Cardiac muscle cell (in vitro differentiated cells and primary cell): Measurements from ENCODE around the gene AMH. TPM values are rescaled to one million over a fixed set of nuclear protein-coding genes. Genes with fewer than 3 reads are reported as not detected.

Source experiments
- DNase-seq, 2 donors: peaks; one replicate each; pipeline versions ENCODE4 v3.0.0 to v3.0.0-alpha.2; 2010 to 2017; ENCODE audit warnings: low read depth in 1 of 2, low spot score in 1 of 2
- H3K27ac ChIP-seq: fragments of 200-600 bp; sonication (generic); 2 replicates; pipeline ENCODE4 v1.5.1; 2016
- H3K27me3 ChIP-seq: fragments of 200-600 bp; sonication (generic); 2 replicates; pipeline ENCODE4 v1.6.0; 2016; ENCODE audit warnings: control low read depth
- H3K36me3 ChIP-seq: fragments of 200-600 bp; sonication (generic); 2 replicates; pipeline ENCODE4 v1.5.1; 2016; ENCODE audit warnings: control low read depth
- H3K4me1 ChIP-seq: fragments of 200-600 bp; sonication (generic); 2 replicates; pipeline ENCODE4 v1.8.1; 2017; ENCODE audit warnings: low read depth, mild to moderate bottlenecking, mixed run types
- H3K4me3 ChIP-seq: fragments of 200-600 bp; sonication (generic); 2 replicates; pipeline ENCODE4 v1.5.1; 2016; ENCODE audit warnings: mild to moderate bottlenecking
- H3K9me3 ChIP-seq: fragments of 200-600 bp; sonication (generic); 2 replicates; pipeline ENCODE4 v1.5.1; 2017; ENCODE audit warnings: low read depth, mild to moderate bottlenecking, control low read depth
- polyA plus RNA-seq: library from polyadenylated mRNA; unstranded; fragments of >200 nt; fragmentation: Nextera tagmentation; extraction: Ambion mirVana; gene quantifications from 2 replicates; pipeline ENCODE4 v1.2.1, GENCODE V29; 2016
- total RNA-seq: library from RNA; depleted of rRNA; stranded (reverse); fragments of >200 nt; gene quantifications from 2 replicates; pipeline ENCODE4 v1.2.3, GENCODE V29; 2016
- TF ChIP-seq, protein P1 (sequence below): IDR thresholded peaks from 2 replicates; pipeline ENCODE4 v1.5.1; 2012; ENCODE audit warnings: low read depth, mild to moderate bottlenecking, low read length

The AMH gene
- total and polyA plus RNA-seq, 2 experiments from 2014 or later = 24.1 to 71.4 TPM

DNA sequence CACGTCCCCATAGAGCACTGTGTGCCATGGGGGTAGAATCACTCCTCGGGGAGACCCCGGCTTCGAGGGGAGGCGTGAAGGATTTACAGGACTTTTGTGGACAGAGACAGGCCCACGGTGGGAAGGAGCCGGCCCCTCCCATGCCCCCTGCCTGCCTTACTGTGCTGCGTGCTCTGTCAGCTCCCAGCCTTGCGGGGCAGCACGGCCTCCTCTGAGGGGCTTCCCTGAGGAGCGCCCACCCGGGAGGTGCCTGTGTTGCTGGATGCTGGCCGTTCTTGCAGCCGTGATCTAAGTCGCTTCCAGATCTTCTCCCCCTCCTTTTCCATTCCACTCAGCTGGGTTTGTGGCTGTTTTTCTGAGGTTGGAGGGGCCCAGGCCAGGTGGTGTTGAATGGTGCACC is 42.1 kb upstream of the AMH start:
- H3K9me3 ChIP-seq = no peaks in the 10 kb centered on the region
- no peak overlapping the region for H3K4me3 ChIP-seq
- no peaks in the 10 kb centered on the region for H3K27me3 ChIP-seq
- H3K36me3 ChIP-seq = peaks cover 13% of the 10 kb centered on the region
- no peak overlapping the region for H3K27ac ChIP-seq
- DNase-seq = no peak
- no peaks in the 10 kb centered on the region for H3K4me1 ChIP-seq
- TF ChIP-seq, protein P1, sequence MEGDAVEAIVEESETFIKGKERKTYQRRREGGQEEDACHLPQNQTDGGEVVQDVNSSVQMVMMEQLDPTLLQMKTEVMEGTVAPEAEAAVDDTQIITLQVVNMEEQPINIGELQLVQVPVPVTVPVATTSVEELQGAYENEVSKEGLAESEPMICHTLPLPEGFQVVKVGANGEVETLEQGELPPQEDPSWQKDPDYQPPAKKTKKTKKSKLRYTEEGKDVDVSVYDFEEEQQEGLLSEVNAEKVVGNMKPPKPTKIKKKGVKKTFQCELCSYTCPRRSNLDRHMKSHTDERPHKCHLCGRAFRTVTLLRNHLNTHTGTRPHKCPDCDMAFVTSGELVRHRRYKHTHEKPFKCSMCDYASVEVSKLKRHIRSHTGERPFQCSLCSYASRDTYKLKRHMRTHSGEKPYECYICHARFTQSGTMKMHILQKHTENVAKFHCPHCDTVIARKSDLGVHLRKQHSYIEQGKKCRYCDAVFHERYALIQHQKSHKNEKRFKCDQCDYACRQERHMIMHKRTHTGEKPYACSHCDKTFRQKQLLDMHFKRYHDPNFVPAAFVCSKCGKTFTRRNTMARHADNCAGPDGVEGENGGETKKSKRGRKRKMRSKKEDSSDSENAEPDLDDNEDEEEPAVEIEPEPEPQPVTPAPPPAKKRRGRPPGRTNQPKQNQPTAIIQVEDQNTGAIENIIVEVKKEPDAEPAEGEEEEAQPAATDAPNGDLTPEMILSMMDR = no peak

DNA sequence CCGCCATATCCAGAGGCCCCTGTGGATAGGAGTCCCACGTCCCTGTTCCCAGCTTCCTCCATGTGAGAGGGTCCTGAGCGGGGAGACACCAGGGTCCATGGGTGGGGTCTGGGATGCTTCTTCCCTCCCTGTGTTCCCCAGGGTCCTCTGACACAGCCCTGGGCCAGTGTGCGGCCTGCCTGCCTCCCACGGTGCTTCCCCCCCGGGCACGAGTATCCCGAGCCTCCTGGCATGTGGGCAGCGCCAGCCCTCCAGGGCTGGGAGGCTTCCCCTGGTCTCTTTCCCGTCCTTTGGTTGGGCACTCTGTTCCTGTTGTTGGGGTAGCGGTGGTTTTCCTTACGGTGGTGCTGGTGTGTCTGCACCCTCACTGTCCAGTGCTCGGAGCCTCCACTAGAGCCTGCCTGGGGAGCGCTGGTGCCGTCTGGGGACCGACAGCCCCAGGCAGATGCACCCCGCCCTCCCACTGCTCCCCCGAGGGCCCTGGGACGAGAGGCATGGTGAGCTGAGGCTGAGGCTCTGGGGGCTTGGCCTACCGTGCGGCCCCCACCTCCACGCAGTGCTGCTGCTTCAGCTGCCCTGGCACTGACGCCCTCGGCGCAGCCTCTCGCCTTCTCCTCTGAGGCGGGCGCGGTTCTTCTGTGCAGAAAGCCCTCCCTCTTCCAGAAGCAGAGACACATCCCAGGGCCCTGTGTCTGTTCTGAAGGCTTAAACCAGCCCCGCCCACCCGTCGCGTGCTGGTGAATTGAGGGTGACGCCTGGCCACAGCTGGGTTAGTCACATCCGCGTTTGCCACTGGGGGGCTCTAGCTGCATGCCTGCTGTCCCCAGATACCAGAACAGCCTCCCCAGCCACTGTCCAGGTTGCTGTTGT is 40.9 kb upstream of the AMH start:
- H3K4me1 ChIP-seq = no peaks in the 10 kb centered on the region
- no peaks in the 10 kb centered on the region for H3K9me3 ChIP-seq
- H3K27ac ChIP-seq = peak overlapping the region; percentile 43
- H3K36me3 ChIP-seq = peaks cover 13% of the 10 kb centered on the region
- no peak overlapping the region for H3K4me3 ChIP-seq
- no peaks in the 10 kb centered on the region for H3K27me3 ChIP-seq
- TF ChIP-seq, protein P1 = peak; percentile 22
- peak; percentile 12 to 57 for DNase-seq

DNA sequence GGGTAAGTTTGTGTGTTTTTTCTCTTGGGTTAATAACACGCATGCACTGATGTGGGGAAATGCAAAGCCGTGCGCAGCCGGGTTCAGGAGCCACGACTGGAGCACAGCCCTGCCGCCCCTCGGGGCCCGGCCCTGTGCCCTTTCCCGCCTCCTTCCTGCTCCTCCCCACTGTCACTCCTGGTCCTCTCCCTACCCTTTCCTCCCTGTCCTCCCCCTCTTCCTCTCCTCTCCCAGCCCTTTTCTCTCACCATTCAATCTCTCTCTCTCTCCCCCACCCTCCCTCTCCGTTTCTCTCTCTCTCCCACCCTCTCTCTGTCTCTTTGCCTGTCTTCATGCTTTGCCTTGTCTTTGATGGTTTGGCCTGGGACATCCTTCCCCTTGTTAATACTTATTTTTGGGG is 40.1 kb upstream of the AMH start:
- Histone ChIP-seq H3K4me3 (no peak overlapping the region), H3K36me3 (peaks cover 13% of the 10 kb centered on the region), H3K27ac (peak overlapping the region; percentile 43), H3K27me3 (no peaks in the 10 kb centered on the region), H3K4me1 (no peaks in the 10 kb centered on the region), H3K9me3 (no peaks in the 10 kb centered on the region)
- TF ChIP-seq, protein P1 = no peak
- DNase-seq = no peak

DNA sequence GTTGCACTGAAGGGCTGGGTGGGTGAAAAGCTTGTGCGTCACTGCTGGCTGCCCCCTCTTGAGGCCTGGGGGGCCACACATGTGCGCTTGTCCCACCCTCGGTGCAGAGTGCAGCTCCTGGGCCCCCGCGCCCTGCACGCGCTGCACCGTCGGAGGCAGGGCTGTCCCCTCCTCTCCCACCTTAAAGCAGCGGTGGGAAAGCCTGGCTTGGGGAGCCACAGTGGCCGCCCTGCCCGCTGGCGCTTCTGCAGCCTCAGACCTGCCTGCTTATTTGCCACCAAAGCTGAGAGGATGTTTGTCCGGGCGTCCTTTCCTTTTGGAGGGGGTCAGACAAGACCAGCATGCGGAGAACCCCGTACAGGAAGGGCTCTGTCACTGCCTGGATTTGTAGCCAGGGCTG is 39.7 kb upstream of the AMH start:
- no peaks in the 10 kb centered on the region for H3K4me1 ChIP-seq
- no peaks in the 10 kb centered on the region for H3K9me3 ChIP-seq
- H3K27ac ChIP-seq = peak overlapping the region; percentile 17
- TF ChIP-seq, protein P1 = no peak
- no peak overlapping the region for H3K4me3 ChIP-seq
- peaks cover 13% of the 10 kb centered on the region for H3K36me3 ChIP-seq
- H3K27me3 ChIP-seq = no peaks in the 10 kb centered on the region
- no peak for DNase-seq

DNA sequence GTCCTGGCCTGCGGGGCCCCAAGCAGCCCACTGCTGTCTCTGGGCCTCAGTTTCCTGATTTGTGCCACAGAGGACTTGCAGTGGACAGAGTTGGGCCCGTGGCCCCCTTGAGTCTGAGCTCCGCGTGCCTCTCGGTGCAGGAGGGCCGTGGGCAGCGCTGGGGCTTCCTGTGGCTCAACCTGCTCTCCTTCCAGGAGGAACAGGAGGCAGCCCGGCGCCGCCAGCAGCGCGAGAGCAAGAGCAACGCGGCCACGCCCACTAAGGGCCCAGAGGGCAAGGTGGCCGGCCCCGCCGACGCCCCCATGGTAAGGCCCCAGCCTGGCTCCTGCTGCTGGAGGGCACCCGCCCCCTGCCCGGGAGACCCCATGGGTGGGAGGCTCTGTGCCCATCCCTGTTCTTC is 38.9 kb upstream of the AMH start:
- no peaks in the 10 kb centered on the region for H3K27me3 ChIP-seq
- DNase-seq = no peak
- H3K27ac ChIP-seq = no peak overlapping the region
- no peak overlapping the region for H3K4me3 ChIP-seq
- TF ChIP-seq, protein P1 = no peak
- H3K9me3 ChIP-seq = no peaks in the 10 kb centered on the region
- no peaks in the 10 kb centered on the region for H3K4me1 ChIP-seq
- peaks cover 13% of the 10 kb centered on the region for H3K36me3 ChIP-seq
